Measurements from ENCODE around the gene SEPTIN2.

DNA sequence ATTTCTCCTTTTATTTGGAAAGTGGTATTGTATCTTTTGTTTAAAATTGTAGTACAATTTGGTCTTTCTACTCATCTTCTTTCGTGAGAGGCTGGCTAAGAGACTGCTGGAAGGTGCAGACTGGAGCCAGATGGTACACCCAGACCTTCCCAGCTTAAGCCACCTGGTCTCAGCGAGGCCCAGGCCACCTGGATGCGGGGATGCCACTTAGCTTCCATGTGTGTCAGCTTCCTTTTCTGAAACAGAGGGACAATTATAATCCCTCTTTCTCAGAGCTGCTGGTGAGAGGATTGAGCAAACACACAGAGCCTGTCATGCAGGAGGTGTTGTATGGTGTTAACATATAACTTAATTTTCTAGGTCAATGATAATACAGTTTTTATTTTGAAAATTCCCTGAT, 57.7 kb downstream of the SEPTIN2 start:
- TF ChIP-seq, protein P1, sequence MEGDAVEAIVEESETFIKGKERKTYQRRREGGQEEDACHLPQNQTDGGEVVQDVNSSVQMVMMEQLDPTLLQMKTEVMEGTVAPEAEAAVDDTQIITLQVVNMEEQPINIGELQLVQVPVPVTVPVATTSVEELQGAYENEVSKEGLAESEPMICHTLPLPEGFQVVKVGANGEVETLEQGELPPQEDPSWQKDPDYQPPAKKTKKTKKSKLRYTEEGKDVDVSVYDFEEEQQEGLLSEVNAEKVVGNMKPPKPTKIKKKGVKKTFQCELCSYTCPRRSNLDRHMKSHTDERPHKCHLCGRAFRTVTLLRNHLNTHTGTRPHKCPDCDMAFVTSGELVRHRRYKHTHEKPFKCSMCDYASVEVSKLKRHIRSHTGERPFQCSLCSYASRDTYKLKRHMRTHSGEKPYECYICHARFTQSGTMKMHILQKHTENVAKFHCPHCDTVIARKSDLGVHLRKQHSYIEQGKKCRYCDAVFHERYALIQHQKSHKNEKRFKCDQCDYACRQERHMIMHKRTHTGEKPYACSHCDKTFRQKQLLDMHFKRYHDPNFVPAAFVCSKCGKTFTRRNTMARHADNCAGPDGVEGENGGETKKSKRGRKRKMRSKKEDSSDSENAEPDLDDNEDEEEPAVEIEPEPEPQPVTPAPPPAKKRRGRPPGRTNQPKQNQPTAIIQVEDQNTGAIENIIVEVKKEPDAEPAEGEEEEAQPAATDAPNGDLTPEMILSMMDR (IDR thresholded peaks at IDR 0.05; ENCODE audit: poor library complexity): no peak
- TF ChIP-seq EZH2 (IDR thresholded peaks at IDR 0.05; ENCODE audit: borderline replicate concordance) (no peak), EZH2phosphoT487 (IDR thresholded peaks at IDR 0.05; ENCODE audit: low read depth, severe bottlenecking, unreplicated experiment) (no peak)

All from hepatocyte (in vitro differentiated cells).